ENCODE results near the gene RNU6-9.

GRCh38 chr19:882871-883497 lies 10.3 kb upstream of the RNU6-9 start:
- TF ChIP-seq EZH2 (IDR thresholded peaks at IDR 0.05), result no peak
- TF ChIP-seq CTCF (IDR thresholded peaks at IDR 0.05), result no peak
- no peak for TF ChIP-seq EZH2phosphoT487 (IDR thresholded peaks at IDR 0.05)
